H9 (cell line): ENCODE results near the gene HSPA13. TPM values are rescaled to one million over a fixed set of nuclear protein-coding genes. Genes with fewer than 3 reads are reported as not detected.

Source experiments
- DNase-seq: peaks from one replicate; pipeline ENCODE4 v3.0.0-alpha.2; 2017
- H2AFZ ChIP-seq: one replicate; pipeline ENCODE4 v1.6.1; 2013; ENCODE audit warnings: mild to moderate bottlenecking, low read length, control low read depth, moderate library complexity
- H2AK5ac ChIP-seq: 2 replicates; pipeline ENCODE4 v1.6.1; 2013; ENCODE audit warnings: low read length, control low read depth, mixed read lengths; ENCODE audit not compliant: insufficient read length
- H2BK120ac ChIP-seq: one replicate; pipeline ENCODE4 v1.6.1; 2013; ENCODE audit warnings: low read depth, mild to moderate bottlenecking, low read length, control low read depth, inconsistent platforms; ENCODE audit not compliant: poor library complexity, severe bottlenecking
- H2BK12ac ChIP-seq: 2 replicates; pipeline ENCODE4 v1.6.1; 2013; ENCODE audit warnings: low read length, control low read depth, mixed read lengths, low read depth; ENCODE audit not compliant: insufficient read length
- H2BK15ac ChIP-seq: 2 replicates; pipeline ENCODE4 v1.6.1; 2013; ENCODE audit warnings: low read depth, low read length, control low read depth
- H2BK20ac ChIP-seq: one replicate; pipeline ENCODE4 v1.6.1; 2013; ENCODE audit warnings: low read depth, mild to moderate bottlenecking, low read length, control low read depth, inconsistent platforms; ENCODE audit not compliant: poor library complexity, severe bottlenecking
- H2BK5ac ChIP-seq: 2 replicates; pipeline ENCODE4 v1.6.1; 2013; ENCODE audit warnings: low read length, control low read depth, mixed read lengths; ENCODE audit not compliant: insufficient read length
- H3K14ac ChIP-seq: 2 replicates; pipeline ENCODE4 v1.6.1; 2013; ENCODE audit warnings: low read length, control low read depth; ENCODE audit not compliant: insufficient read depth
- H3K18ac ChIP-seq: 2 replicates; pipeline ENCODE4 v1.6.1; 2013; ENCODE audit warnings: low read depth, mild to moderate bottlenecking, mixed read lengths, low read length, control low read depth; ENCODE audit not compliant: insufficient read length
- H3K23ac ChIP-seq: 2 replicates; pipeline ENCODE4 v1.6.1; 2013; ENCODE audit warnings: low read length, control low read depth, mixed read lengths, low read depth; ENCODE audit not compliant: insufficient read length
- H3K23me2 ChIP-seq: 2 replicates; pipeline ENCODE4 v1.6.1; 2013; ENCODE audit warnings: low read depth, mild to moderate bottlenecking, mixed read lengths, low read length, control low read depth; ENCODE audit not compliant: insufficient read length, poor library complexity, severe bottlenecking
- H3K27ac ChIP-seq: 2 replicates; pipeline ENCODE4 v1.5.1; 2013; ENCODE audit warnings: low read length, control low read depth, mixed read lengths, low read depth; ENCODE audit not compliant: insufficient read length
- H3K27me3 ChIP-seq: 2 replicates; pipeline ENCODE4 v1.6.1; 2013; ENCODE audit warnings: low read length, control low read depth, inconsistent platforms; ENCODE audit not compliant: insufficient read depth
- H3K4ac ChIP-seq: 2 replicates; pipeline ENCODE4 v1.6.1; 2013; ENCODE audit warnings: low read depth, mild to moderate bottlenecking, control low read depth, inconsistent platforms, low read length, moderate library complexity
- H3K4me1 ChIP-seq: 2 replicates; pipeline ENCODE4 v1.6.1; 2013; ENCODE audit warnings: low read length, control low read depth, inconsistent platforms; ENCODE audit not compliant: insufficient read depth
- H3K4me2 ChIP-seq: 2 replicates; pipeline ENCODE4 v1.6.1; 2013; ENCODE audit warnings: low read length, control low read depth, mixed read lengths; ENCODE audit not compliant: insufficient read length, insufficient read depth
- H3K56ac ChIP-seq: 2 replicates; pipeline ENCODE4 v1.6.1; 2013; ENCODE audit warnings: low read depth, mild to moderate bottlenecking, mixed read lengths, low read length, control low read depth; ENCODE audit not compliant: insufficient read length
- H3K79me1 ChIP-seq: 2 replicates; pipeline ENCODE4 v1.6.1; 2013; ENCODE audit warnings: low read depth, mild to moderate bottlenecking, moderate library complexity, low read length, control low read depth, inconsistent platforms; ENCODE audit not compliant: insufficient read depth, poor library complexity, severe bottlenecking
- H3K79me2 ChIP-seq: 2 replicates; pipeline ENCODE4 v1.6.1; 2013; ENCODE audit warnings: low read length, control low read depth, inconsistent platforms; ENCODE audit not compliant: insufficient read depth
- H3K9ac ChIP-seq: 2 replicates; pipeline ENCODE4 v1.6.1; 2013; ENCODE audit warnings: low read length, control low read depth, mixed read lengths; ENCODE audit not compliant: insufficient read length; ENCODE audit errors: extremely low read depth
- H3K9me3 ChIP-seq: one replicate; pipeline ENCODE4 v1.6.1; 2013; ENCODE audit warnings: low read depth, low read length, inconsistent platforms; ENCODE audit not compliant: control insufficient read depth
- H3T11ph ChIP-seq: one replicate; pipeline ENCODE4 v1.6.1; 2013; ENCODE audit warnings: mild to moderate bottlenecking, low read length, control low read depth, inconsistent platforms
- H4K20me1 ChIP-seq: one replicate; pipeline ENCODE4 v1.6.1; 2013; ENCODE audit not compliant: control insufficient read depth, insufficient read length, insufficient read depth
- H4K5ac ChIP-seq: 2 replicates; pipeline ENCODE4 v1.6.1; 2013; ENCODE audit warnings: low read depth, mild to moderate bottlenecking, mixed read lengths, low read length, control low read depth; ENCODE audit not compliant: insufficient read length
- H4K8ac ChIP-seq: replicated peaks from 2 replicates; pipeline ENCODE4 v1.6.1; 2013; ENCODE audit warnings: low read length, control low read depth, mixed read lengths, low read depth; ENCODE audit not compliant: insufficient read length
- H4K91ac ChIP-seq: 2 replicates; pipeline ENCODE4 v1.6.1; 2013; ENCODE audit warnings: low read depth, mild to moderate bottlenecking, moderate library complexity, mixed read lengths, low read length, control low read depth; ENCODE audit not compliant: insufficient read length
- H3K27ac Mint-ChIP-seq, 3 experiments: 2 replicates in 2 of 3; 3 replicates in 1 of 3; pipeline ENCODE4 v1.8.0; 2020 to 2021; ENCODE audit warnings: mixed read lengths in 3 of 3, mild to moderate bottlenecking in 1 of 3, moderate library complexity in 1 of 3
- H3K27me3 Mint-ChIP-seq: 2 replicates; pipeline ENCODE4 v1.8.0; 2021; ENCODE audit warnings: low read depth, mild to moderate bottlenecking, moderate library complexity, mixed read lengths
- H3K36me3 Mint-ChIP-seq, 3 experiments: 2 replicates in 2 of 3; 3 replicates in 1 of 3; pipeline ENCODE4 v1.8.0; 2020 to 2021; ENCODE audit warnings: low read depth in 3 of 3, mixed read lengths in 3 of 3; ENCODE audit not compliant: insufficient read depth in 1 of 3
- H3K4me1 Mint-ChIP-seq, 2 experiments: 2 replicates each; pipeline ENCODE4 v1.8.0; 2020; ENCODE audit warnings: mixed read lengths in 2 of 2
- H3K4me3 Mint-ChIP-seq, 2 experiments: 2 replicates in 1 of 2; 3 replicates in 1 of 2; pipeline ENCODE4 v1.8.0; 2020 to 2021; ENCODE audit warnings: mild to moderate bottlenecking in 2 of 2, mixed read lengths in 2 of 2, moderate library complexity in 1 of 2
- H3K9me3 Mint-ChIP-seq, 2 experiments: 2 replicates in 1 of 2; 3 replicates in 1 of 2; pipeline ENCODE4 v1.8.0; 2020; ENCODE audit warnings: mild to moderate bottlenecking in 2 of 2, mixed read lengths in 2 of 2, moderate library complexity in 1 of 2
- WGBS: extraction: QIAGEN DNeasy Blood & Tissue Kit; methylation state at CpG from one replicate; pipeline ENCODE4 v1.1.7; 2013; ENCODE audit warnings: missing lambda C conversion rate, low lambda C conversion rate, mixed read lengths; ENCODE audit not compliant: insufficient read length; ENCODE audit errors: extremely low coverage; 5-methylcytosine and 5-hydroxymethylcytosine counted together
- total RNA-seq: library from RNA; stranded (reverse); gene quantifications from 2 replicates; pipeline ENCODE4 v1.2.1, GENCODE V29; 2021
- TF ChIP-seq, protein P1 (sequence below): fragments of 200-600 bp; sonication (generic); conservative IDR thresholded peaks from 3 replicates; pipeline ENCODE4 v1.8.0; 2021; ENCODE audit warnings: antibody characterized with exemption, mild to moderate bottlenecking

HSPA13 gene
- total RNA-seq, 1 experiment from 2014 or later: 32.6 TPM

DNA sequence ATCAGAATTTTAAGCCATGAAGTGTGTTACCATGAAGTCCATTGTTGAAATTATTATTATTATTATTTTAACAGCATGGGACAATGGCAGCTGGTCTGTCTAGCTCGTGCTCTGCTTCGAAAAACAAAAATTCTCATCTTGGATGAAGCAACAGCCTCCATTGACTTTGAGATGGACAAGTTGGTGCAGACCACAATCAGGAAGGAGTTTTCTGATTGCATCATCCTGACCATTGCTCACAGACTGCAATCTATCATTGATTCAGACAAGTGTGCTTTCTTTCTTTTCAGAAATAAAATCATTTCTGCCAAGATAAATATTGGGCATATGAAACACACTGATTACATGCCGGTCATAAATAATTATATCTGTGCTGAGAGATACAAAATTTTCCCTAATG is 21.0 kb downstream of the HSPA13 start:
- Histone ChIP-seq H4K91ac (no peak overlapping the region), H2AFZ (no peak overlapping the region), H2BK5ac (no peak overlapping the region), H2BK12ac (no peak overlapping the region), H4K20me1 (no peaks in the 10 kb centered on the region), H3K79me2 (no peaks in the 10 kb centered on the region), H2BK15ac (no peak overlapping the region), H4K5ac (no peak overlapping the region), H4K8ac (no peak overlapping the region), H3K14ac (no peak overlapping the region), H3K4me1 (no peaks in the 10 kb centered on the region), H2BK120ac (no peak overlapping the region), H3K9me3 (no peaks in the 10 kb centered on the region), H3K9ac (no peak overlapping the region), H3K23me2 (no peaks in the 10 kb centered on the region), H2BK20ac (no peak overlapping the region), H3K4ac (no peak overlapping the region), H3K27ac (no peak overlapping the region), H2AK5ac (no peak overlapping the region), H3K4me2 (no peak overlapping the region), H3K18ac (no peak overlapping the region), H3T11ph (no peak overlapping the region), H3K79me1 (no peaks in the 10 kb centered on the region), H3K56ac (no peak overlapping the region), H3K23ac (no peak overlapping the region), H3K27me3 (no peaks in the 10 kb centered on the region)
- Mint-ChIP-seq H3K36me3 (no peaks in the 10 kb centered on the region), H3K27me3 (no peaks in the 10 kb centered on the region), H3K4me1 (no peaks in the 10 kb centered on the region), H3K4me3 (no peak overlapping the region), H3K27ac (no peak overlapping the region), H3K9me3 (peaks cover 6 to 7% of the 10 kb centered on the region in 2 experiments; a peak in 4 of 5 replicates)
- TF ChIP-seq, protein P1, sequence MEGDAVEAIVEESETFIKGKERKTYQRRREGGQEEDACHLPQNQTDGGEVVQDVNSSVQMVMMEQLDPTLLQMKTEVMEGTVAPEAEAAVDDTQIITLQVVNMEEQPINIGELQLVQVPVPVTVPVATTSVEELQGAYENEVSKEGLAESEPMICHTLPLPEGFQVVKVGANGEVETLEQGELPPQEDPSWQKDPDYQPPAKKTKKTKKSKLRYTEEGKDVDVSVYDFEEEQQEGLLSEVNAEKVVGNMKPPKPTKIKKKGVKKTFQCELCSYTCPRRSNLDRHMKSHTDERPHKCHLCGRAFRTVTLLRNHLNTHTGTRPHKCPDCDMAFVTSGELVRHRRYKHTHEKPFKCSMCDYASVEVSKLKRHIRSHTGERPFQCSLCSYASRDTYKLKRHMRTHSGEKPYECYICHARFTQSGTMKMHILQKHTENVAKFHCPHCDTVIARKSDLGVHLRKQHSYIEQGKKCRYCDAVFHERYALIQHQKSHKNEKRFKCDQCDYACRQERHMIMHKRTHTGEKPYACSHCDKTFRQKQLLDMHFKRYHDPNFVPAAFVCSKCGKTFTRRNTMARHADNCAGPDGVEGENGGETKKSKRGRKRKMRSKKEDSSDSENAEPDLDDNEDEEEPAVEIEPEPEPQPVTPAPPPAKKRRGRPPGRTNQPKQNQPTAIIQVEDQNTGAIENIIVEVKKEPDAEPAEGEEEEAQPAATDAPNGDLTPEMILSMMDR: no peak
- DNase-seq: no peak
- WGBS: no CpG with 5 or more reads among the region's 3 CpGs
